ENCODE results near the gene C3orf52. TPM values are rescaled to one million over a fixed set of nuclear protein-coding genes. Genes with fewer than 3 reads are reported as not detected.

The C3orf52 gene
- total and polyA plus RNA-seq, 2 donors (not counting 1 experiment from before 2014, with no cell fraction given), result 0.18 to 3.9 TPM

DNA sequence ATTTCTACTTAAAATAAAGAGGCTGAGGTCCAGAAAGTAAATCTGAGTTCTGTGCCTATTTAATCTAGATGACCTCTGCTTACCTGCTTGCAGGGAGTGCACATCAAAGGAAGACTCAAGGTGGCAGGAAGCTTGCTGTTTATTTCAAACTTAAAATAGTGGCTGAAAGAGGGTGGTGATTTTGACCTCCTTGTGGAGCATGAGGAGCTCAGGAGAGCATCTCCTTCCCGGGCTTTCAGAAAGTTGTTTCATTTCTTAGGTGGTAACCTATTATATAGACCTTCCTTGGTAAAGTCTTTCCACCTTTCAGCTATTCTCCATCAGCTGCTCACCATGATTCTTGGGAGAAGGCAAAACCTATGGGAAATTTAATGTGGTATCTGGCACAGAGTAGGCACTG lies 46.4 kb downstream of the C3orf52 start:
- ChIA-PET CTCF (interaction anchor here (0.8 to 2.5 kb wide), 5 partner anchors 13 to 161 kb away, joined by 3 to 15 read pairs (median 6); partner anchors contain the start of gene SLC9C1), POLR2A (no interaction called here)
- Histone ChIP-seq H3K9me3 (ENCODE audit: control extremely low read depth in 1 of 3, control insufficient read depth in 2 of 3, insufficient read depth in 1 of 3, low read length in 2 of 3) (no peaks in the 10 kb centered on the region), H2AFZ (ENCODE audit: insufficient read depth, low read depth, low read length, poor library complexity, severe bottlenecking) (peak overlapping the region; percentile 40), H4K20me1 (ENCODE audit: control insufficient read depth, insufficient read depth, low read length, poor library complexity, severe bottlenecking) (no peaks in the 10 kb centered on the region), H3K27ac (ENCODE audit: low read length in 2 of 2) (peak overlapping the region; percentile 66 to 90), H3K36me3 (replicated peaks in 1 of 2; ENCODE audit: control extremely low read depth in 1 of 2, control insufficient read depth in 1 of 2, extremely low read depth in 1 of 2, insufficient read depth in 2 of 2, low read length in 1 of 2) (no peaks in the 10 kb centered on the region), H3K9ac (ENCODE audit: low read length) (peak overlapping the region; percentile 69), H3K79me2 (ENCODE audit: control insufficient read depth, insufficient read depth, low read length) (peaks cover 15% of the 10 kb centered on the region), H3K4me2 (replicated peaks; ENCODE audit: low read depth, low read length, poor library complexity, severe bottlenecking) (peak overlapping the region; percentile 78), H3K27me3 (replicated peaks in 1 of 4; ENCODE audit: control extremely low read depth in 1 of 4, control insufficient read depth in 3 of 4, insufficient read depth in 4 of 4, low read length in 3 of 4) (no peaks in the 10 kb centered on the region), H3K4me3 (ENCODE audit: control extremely low read depth in 1 of 5, extremely low read depth in 1 of 5, insufficient read depth in 1 of 5, low read depth in 2 of 5, low read length in 4 of 5) (peak overlapping the region; percentile 32 to 81 (median 59)), H3K4me1 (ENCODE audit: control insufficient read depth in 2 of 2, insufficient read depth in 2 of 2, low read length in 2 of 2) (peaks cover 80 to 87% of the 10 kb centered on the region in 2 donors)
- Mint-ChIP-seq H3K27me3 (no peaks in the 10 kb centered on the region), H3K27ac (peak overlapping the region; percentile 96), H3K4me3 (peak overlapping the region; percentile 92), H3K9me3 (ENCODE audit: insufficient read depth) (no peaks in the 10 kb centered on the region), H3K4me1 (peaks cover 90% of the 10 kb centered on the region)
- no peak for TF ChIP-seq CTCF (IDR thresholded peaks at IDR 0.05)
- no peak for TF ChIP-seq EZH2 (IDR thresholded peaks at IDR 0.05; ENCODE audit: borderline replicate concordance, insufficient read depth, low read depth, low read length, poor library complexity, severe bottlenecking)
- no CpG with 5 or more reads among the region's 1 CpG for WGBS (ENCODE audit: insufficient coverage)
- DNase-seq (no peak), ATAC-seq (ENCODE audit: low read depth) (no peak)
- intact Hi-C loops (cut with micrococcal nuclease), result loop anchor here (5.0 kb wide), 2 partner anchors 340 to 860 kb away; partner anchors contain the start of gene GTPBP8

- H4K20me1 ChIP-seq (ENCODE audit: control insufficient read depth, insufficient read depth, low read length, poor library complexity, severe bottlenecking), result no peaks in the 10 kb centered on the region
- peak within 1 kb of the TSS; percentile 92 for H3K4me3 Mint-ChIP-seq
- H3K9me3 ChIP-seq (ENCODE audit: control extremely low read depth in 1 of 3, control insufficient read depth in 2 of 3, insufficient read depth in 1 of 3, low read length in 2 of 3), result no peaks in the 10 kb centered on the region
- H3K79me2 ChIP-seq (ENCODE audit: control insufficient read depth, insufficient read depth, low read length), result peaks cover 15% of the 10 kb centered on the region
- H3K27ac ChIP-seq (ENCODE audit: low read length in 2 of 2), result peak within 1 kb of the TSS; percentile 66 to 90
- H3K27me3 Mint-ChIP-seq, result no peaks in the 10 kb centered on the region
- no peaks in the 10 kb centered on the region for H3K36me3 ChIP-seq (replicated peaks in 1 of 2; ENCODE audit: control extremely low read depth in 1 of 2, control insufficient read depth in 1 of 2, extremely low read depth in 1 of 2, insufficient read depth in 2 of 2, low read length in 1 of 2)
- H3K4me1 Mint-ChIP-seq, result peaks cover 89% of the 10 kb centered on the region
- ChIA-PET CTCF (interaction anchor here (0.8 to 2.5 kb wide), 5 partner anchors 14 to 161 kb away, joined by 3 to 15 read pairs (median 6); partner anchors contain the start of gene SLC9C1), POLR2A (no interaction called here)
- H3K9me3 Mint-ChIP-seq (ENCODE audit: insufficient read depth), result no peaks in the 10 kb centered on the region
- DNase-seq (peak; percentile 91), ATAC-seq (ENCODE audit: low read depth) (peak; percentile 75)
- peak within 1 kb of the TSS; percentile 78 for H3K4me2 ChIP-seq (replicated peaks; ENCODE audit: low read depth, low read length, poor library complexity, severe bottlenecking)
- intact Hi-C loops (cut with micrococcal nuclease), result loop anchor here (1.0 to 5.0 kb wide), 3 partner anchors 15 to 859 kb away; partner anchors contain the start of gene GTPBP8
- peak within 1 kb of the TSS; percentile 32 to 81 (median 59) for H3K4me3 ChIP-seq (ENCODE audit: control extremely low read depth in 1 of 5, extremely low read depth in 1 of 5, insufficient read depth in 1 of 5, low read depth in 2 of 5, low read length in 4 of 5)
- peaks cover 80 to 85% of the 10 kb centered on the region in 2 donors for H3K4me1 ChIP-seq (ENCODE audit: control insufficient read depth in 2 of 2, insufficient read depth in 2 of 2, low read length in 2 of 2)
- TF ChIP-seq EZH2 (IDR thresholded peaks at IDR 0.05; ENCODE audit: borderline replicate concordance, insufficient read depth, low read depth, low read length, poor library complexity, severe bottlenecking), result no peak
- TF ChIP-seq CTCF (IDR thresholded peaks at IDR 0.05), result no peak
- H3K27me3 ChIP-seq (replicated peaks in 1 of 4; ENCODE audit: control extremely low read depth in 1 of 4, control insufficient read depth in 3 of 4, insufficient read depth in 4 of 4, low read length in 3 of 4), result no peaks in the 10 kb centered on the region
- H3K9ac ChIP-seq (ENCODE audit: low read length), result peak within 1 kb of the TSS; percentile 69
- peak within 1 kb of the TSS; percentile 96 for H3K27ac Mint-ChIP-seq
- peak within 1 kb of the TSS; percentile 40 for H2AFZ ChIP-seq (ENCODE audit: insufficient read depth, low read depth, low read length, poor library complexity, severe bottlenecking)
- WGBS (ENCODE audit: insufficient coverage), result 0% methylated on average over 3 of the region's 5 CpGs
Measured at GRCh38 chr3:112132975-112133448, 46.8 kb downstream of the C3orf52 start, which contains the start of gene GCSAM. TSS of gene GCSAM (minus strand) at chr3:112133248. CDS start at chr3:112133120, 128 bp downstream.

Data from B cell (primary cell).